Choroid plexus epithelial cell (primary cell): Measurements from ENCODE around the gene CAPG.
"Not testable (repeated sequence)": the region's sequence is repeated elsewhere in the genome, so short reads cannot be mapped to it uniquely, and the experiment has no call there.

ENCODE experiments used
- DNase-seq: peaks from one replicate; pipeline ENCODE4 v3.0.0-alpha.2; 2010; ENCODE audit warnings: low read depth
- H3K4me3 ChIP-seq: 2 replicates; pipeline ENCODE4 v1.5.1; 2011; ENCODE audit warnings: low read depth, mild to moderate bottlenecking, control low read depth, low read length, moderate library complexity
- CTCF ChIP-seq: conservative IDR thresholded peaks from 2 replicates; pipeline ENCODE4 v1.5.1; 2011; ENCODE audit warnings: low read depth, mild to moderate bottlenecking, control low read depth, inconsistent platforms, low read length, moderate library complexity

Gene CAPG

GRCh38 chr2:85369500-85369899 is 40.7 kb downstream of the CAPG start:
- DNase-seq = no peak
- no peak for TF ChIP-seq CTCF
- H3K4me3 ChIP-seq = no peak overlapping the region

GRCh38 chr2:85368921-85369320 is 41.2 kb downstream of the CAPG start:
- H3K4me3 ChIP-seq = no peak overlapping the region
- peak; percentile 23 for DNase-seq
- TF ChIP-seq CTCF = no peak

- TF ChIP-seq CTCF = no peak
- no peak for DNase-seq
- no peak overlapping the region for H3K4me3 ChIP-seq
Observed at GRCh38 chr2:85367180-85367579, 43.0 kb downstream of the CAPG start.

GRCh38 chr2:85362653-85363387 is 47.3 kb downstream of the CAPG start:
- not testable (repeated sequence) for H3K4me3 ChIP-seq, DNase-seq

- no peak for TF ChIP-seq CTCF
- no peak for DNase-seq
Observed at GRCh38 chr2:85357736-85358135, 52.4 kb downstream of the CAPG start.

GRCh38 chr2:85356186-85356585 is 54.0 kb downstream of the CAPG start:
- no peak overlapping the region for H3K4me3 ChIP-seq
- no peak for DNase-seq
- no peak for TF ChIP-seq CTCF

More at GRCh38 chr2:85357736-85358135, 52.4 kb downstream of the CAPG start:
- no peak overlapping the region for H3K4me3 ChIP-seq

- no peak for TF ChIP-seq CTCF
- peak overlapping the region; percentile 98 for H3K4me3 ChIP-seq
- DNase-seq = no peak
Observed at GRCh38 chr2:85355521-85355920, 54.6 kb downstream of the CAPG start.
